ELR (cell line): ENCODE measurements around the gene CYP4F8.
A peak's percentile ranks its signal among the peaks of the same experiment; 100 is the strongest.
"Not testable (repeated sequence)": the region's sequence is repeated elsewhere in the genome, so short reads cannot be mapped to it uniquely, and the experiment has no call there.

Source experiments
- DNase-seq: peaks from one replicate; pipeline ENCODE4 v3.0.0-alpha.2; 2015; ENCODE audit warnings: low read depth

The CYP4F8 gene, protein sequence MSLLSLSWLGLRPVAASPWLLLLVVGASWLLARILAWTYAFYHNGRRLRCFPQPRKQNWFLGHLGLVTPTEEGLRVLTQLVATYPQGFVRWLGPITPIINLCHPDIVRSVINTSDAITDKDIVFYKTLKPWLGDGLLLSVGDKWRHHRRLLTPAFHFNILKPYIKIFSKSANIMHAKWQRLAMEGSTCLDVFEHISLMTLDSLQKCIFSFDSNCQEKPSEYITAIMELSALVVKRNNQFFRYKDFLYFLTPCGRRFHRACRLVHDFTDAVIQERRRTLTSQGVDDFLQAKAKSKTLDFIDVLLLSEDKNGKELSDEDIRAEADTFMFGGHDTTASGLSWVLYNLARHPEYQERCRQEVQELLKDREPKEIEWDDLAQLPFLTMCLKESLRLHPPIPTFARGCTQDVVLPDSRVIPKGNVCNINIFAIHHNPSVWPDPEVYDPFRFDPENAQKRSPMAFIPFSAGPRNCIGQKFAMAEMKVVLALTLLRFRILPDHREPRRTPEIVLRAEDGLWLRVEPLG

DNA sequence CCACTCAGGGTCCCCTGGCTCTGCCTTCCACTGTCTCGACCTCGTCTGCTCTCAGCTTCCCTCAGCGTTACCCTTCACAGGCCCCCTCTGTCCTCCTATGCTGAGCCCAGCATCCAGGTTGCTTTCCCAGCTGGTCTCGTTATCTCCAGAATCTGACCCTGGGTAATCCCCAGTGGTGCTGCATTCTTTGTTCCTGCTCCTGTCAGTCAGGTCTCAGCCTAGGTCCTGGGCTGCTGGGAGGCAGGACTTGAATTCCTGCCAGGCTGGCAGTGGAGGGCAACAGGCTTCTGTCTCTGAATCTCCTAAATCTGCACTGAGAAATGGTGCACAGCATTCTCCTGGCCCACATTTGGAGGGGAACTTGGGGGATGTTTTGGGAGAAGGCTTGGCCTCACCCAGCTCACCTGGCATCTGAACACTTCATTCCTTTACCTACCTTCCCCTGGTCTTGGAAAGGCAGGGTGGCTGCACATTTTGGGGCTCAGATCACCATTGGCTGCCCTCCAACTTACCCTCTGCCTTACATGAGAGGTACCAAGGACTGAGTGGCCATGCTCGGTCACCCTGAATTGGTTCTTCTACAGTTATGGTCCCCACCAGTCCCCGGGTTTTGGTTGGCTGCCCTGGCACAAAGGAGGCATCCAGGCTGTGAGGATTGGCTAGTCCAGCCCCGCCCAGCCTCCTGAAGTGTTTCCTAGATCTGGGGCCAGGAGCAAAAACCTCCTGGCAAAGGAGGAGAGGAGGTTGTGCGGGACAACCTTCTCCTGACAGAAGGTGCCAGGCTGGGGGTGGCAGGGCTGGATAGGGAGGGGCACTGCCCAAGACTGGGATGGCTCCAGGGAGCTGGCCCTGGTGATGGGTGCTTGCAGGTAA lies at the start of gene CYP4F8:
Gene CYP4F8, plus strand, starts transcription at position 712 of the 873 bp plus-strand sequence. CDS start 399 bp downstream, outside the sequence.
- DNase-seq, result no peak

- DNase-seq, result no peak
Measured at GRCh38 chr19:15570420-15570819, 44.6 kb upstream of the CYP4F8 start.

DNA sequence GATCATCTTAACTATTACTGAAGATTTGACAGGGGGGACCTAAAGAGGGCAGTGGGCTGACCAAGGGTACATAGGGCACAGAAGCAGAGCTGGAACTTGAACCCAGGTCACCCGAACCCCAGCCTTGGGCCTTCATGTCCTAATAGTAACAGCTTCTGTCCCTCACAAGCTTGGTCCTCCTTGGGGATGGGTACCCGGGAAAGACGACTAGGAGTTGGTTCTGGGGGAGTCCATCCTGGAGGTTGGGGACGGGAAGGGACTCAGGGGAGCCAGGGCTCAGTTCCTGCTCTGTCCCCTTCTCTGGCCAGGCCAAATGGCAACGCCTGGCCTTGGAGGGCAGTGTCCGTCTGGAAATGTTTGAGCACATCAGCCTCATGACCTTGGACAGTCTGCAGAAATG lies 39.6 kb upstream of the CYP4F8 start:
- no peak for DNase-seq

DNA sequence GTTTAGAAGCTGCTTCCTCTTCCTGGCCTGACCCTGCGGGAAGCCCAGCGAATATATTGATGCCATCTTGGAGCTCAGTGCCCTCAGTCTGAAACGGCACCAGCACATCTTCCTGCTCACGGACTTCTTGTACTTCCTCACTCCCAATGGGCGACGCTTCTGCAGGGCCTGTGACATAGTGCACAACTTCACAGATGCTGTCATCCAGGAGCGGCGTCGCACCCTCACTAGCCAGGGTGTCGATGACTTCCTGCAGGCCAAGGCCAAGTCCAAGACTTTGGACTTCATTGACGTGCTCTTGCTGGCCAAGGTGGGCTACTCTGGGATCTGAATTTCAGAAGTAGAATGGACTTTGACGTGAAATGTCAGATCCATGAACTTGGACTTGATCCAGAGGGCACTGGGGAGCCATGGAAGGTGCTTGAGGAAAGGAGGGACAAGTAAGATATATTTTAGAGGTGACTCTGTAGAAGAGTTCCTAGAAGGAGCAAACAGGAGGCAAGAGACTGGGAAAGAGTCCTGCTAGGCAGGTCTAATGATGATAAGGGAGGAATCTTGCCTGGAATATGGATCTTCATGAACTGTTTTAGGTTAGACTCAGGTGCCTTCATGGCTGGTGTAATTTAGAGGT lies 38.4 kb upstream of the CYP4F8 start:
- no peak for DNase-seq

DNA sequence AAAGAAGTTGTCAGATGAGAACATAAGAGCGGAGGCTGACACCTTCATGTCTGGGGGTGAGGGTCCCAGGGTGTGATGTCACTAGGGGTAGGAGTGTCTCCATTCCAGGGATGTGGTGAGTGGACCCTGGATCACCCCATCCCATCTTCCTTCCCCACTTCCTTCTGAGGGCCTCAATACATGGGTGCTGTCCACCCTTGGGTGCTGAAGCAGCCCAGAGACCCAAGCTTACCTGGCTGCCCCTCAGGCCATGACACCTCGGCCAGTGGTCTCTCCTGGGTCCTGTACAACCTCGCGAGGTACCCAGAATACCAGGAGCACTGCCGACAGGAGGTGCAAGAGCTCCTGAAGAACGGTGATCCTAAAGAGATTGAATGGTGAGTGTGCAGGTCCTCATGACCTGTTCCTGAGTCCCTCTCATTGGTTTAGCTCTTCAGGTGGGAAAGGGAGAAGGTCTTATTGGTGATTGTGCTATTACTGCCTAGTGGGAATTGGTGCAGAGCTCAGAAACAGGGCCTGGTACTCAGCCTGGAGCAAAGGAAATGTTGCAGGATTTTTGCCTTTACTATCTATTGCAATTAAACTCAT lies 37.7 kb upstream of the CYP4F8 start:
- no peak for DNase-seq

GRCh38 chr19:15583346-15583745 lies 31.7 kb upstream of the CYP4F8 start:
- no peak for DNase-seq

- DNase-seq, result no peak
Measured at GRCh38 chr19:15584095-15584494, 30.9 kb upstream of the CYP4F8 start.

DNA sequence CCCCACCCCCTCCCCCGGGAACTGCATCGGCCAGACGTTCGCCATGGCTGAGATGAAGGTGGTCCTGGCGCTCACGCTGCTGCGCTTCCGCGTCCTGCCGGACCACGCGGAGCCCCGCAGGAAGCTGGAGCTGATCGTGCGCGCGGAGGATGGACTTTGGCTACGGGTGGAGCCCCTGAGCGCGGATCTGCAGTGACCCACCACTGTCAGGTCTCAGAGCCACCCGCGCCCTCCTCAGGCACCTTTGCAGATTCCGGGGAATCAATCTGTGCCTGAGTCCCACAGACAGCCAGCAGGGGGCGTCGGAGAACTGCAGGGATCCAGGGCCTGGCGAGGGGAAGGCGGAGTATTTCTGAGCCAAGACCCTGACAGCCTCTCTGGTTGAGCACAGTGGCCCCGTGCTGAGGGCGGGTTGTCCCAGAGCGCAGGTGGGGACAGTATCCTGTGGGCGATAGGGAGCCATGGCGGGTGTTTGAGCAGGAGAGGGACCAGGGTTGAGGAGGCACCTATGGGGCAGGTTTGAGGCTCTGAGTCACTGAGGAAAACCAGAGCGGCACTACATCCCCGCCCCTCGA lies 30.4 kb upstream of the CYP4F8 start:
- DNase-seq, result peak; percentile 68

DNA sequence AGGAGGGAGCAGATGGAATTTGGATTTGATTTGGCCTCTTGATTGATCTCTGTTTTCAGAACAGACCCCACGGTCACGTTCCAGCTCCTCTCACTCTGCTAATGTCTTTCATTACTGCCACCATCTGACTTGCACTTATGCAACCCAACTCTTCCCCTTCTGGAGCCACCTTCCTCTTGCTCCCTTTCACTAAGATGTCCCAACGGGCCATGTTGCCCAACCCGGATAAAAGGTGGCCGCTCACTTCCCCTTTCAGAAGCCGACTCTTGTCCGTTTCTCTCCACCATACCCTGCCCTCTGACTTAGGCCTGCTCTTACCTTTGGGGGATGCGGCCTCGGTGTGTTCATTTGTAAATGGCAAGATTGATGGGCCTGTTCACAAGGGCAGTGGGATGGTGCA lies 27.4 kb upstream of the CYP4F8 start:
- DNase-seq, result no peak

- no peak for DNase-seq
Measured at GRCh38 chr19:15588265-15588664, 26.8 kb upstream of the CYP4F8 start.

DNA sequence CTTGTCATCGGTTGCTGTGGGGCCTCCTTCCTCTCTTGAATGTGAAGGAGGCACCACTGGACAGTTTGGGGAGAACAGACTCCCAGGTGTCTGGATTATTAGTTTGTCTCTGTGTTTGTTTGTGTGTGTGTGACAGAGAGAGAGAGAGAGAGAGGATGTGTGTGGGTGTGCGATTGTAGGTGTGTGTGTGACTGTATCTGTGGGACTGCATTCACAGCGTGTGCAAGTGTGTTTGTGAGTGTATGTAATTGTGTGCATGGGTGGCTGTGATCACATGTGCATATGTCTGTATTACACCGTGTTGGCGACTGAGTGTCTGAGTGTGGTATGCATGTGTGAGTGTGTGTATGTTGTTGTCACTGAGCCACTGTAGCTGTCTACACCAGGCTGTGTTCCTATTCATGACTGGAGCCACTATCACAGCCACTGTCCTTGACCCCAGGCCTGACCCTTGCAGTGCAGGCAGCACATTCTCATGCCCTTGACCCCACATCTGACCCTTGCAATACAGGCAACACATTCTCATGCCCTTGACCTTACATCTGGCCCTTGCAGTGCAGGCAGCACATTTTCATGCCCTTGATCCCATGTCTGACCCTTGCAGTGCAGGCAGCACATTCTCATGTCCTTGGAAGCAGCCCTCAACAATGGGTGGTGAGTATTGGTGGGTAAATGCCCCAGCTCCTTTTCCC lies 25.1 kb upstream of the CYP4F8 start:
- no peak for DNase-seq

DNA sequence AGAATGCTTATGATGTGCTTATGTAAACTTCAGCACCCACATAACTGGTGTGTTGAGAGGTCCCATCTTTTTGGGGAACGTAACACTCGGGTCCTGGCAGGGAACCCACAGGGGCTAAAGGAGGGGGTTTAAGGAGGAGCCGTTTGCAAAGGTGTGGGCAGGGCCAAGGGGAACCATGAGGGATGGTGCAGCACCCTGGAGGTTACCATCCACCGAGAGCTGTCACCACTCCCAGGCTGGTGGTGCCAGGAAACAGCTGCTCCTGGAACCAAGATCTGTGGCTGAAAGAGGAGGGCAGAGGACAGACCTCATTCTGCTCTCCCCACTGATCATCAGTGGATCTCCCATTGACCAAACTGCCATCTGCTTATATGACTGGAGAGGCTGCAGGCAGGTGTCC lies 23.2 kb upstream of the CYP4F8 start:
- no peak for DNase-seq

DNA sequence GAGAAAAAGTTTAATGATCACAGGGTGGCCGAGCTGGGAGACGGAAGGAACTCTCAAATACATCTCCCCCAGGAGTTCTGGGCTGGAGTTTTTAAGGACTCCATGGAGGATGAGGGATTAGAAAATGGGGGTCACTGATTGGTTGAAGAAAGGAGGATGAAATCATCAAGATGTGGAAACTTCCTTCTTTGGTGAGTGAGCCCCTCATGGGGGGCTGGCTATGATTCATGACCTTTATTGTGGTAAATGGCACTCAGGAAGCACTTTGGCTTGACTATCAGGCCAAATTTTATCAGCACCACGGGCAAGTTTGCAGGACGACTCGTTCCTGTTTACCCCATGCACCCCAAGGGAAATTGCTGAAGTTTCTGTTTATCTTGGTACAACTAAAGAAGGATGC lies 22.5 kb upstream of the CYP4F8 start:
- DNase-seq, result not testable (repeated sequence)

- DNase-seq, result not testable (repeated sequence)
Measured at GRCh38 chr19:15593766-15594165, 21.3 kb upstream of the CYP4F8 start.

DNA sequence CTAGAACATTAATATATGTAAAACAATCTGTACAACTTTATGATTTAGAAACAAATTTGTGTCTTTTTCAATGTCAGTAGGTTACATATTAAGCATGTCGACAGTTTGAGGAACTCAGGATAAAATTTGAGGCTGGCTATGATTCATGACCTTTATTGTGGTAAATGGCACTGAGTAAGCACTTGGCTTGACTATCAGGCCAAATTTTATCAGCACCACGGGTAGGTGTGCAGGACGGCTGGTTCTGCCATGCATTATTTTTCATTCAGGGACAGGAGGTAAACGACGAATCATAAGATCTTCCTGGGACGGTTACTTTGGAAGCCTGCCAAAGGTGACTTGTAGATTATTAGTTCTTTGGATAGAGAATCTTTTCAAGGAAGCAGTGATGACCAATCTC lies 19.9 kb upstream of the CYP4F8 start:
- DNase-seq, result no peak

DNA sequence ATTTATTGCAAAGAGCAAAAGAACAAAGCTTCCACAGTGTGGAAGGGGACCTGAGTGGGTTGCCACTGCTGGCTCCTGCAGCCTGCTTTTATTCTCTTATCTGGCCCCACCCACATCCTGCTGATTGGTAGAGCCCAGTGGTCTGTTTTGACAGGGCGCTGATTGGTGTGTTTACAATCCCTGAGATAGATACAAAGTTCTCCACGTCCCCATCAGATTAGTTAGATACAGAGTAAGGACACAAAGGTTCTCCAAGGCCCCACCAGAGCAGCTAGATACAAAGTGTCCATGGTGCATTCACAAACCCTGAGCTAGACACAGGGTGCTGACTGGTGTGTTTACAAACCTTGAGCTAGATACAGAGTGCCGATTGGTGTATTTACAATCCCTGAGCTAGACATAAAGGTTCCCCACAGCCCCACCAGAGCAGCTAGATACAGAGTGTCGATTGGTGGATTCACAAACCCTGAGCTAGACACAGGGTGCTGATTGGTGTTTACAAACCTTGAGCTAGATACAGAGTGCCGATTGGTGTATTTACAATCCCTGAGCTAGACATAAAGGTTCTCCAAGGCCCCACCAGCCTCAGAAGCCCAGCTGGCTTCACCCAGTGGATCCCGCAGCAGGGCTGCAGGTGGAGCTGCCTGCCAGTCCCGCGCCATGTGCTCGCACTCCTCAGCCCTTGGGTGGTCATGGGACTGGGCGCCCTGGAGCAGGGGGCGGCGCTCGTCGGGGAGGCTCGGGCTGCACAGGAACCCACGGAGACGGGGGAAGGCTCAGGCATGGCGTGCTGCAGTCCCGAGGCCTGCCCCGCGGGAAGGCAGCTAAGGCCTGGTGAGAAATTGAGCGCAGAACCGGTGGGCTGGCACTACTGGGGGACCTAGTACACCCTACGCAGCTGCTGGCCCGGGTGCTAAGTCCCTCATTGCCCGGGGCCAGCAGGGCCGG lies 6.8 kb upstream of the CYP4F8 start:
- not testable (repeated sequence) for DNase-seq

DNA sequence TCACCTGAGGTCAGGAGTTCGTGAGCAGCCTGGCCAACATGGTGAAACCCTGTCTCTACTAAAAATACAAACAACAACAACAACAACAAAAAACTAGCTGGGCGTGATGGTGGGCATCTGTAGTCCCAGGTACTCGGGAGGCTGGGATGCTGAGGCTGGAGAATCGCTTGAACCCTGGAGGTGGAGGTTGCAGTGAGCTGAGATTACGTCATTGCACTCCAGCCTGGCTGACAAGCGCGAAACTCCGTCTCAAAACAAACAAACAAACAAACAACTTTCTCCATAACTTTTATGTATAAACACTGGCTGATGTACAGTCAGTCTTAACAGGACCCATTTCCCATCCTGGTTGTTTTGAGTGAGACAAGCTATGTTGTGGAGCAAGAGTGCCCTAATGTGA lies 5.8 kb upstream of the CYP4F8 start:
- no peak for DNase-seq

GRCh38 chr19:15612342-15612741 lies 2.7 kb upstream of the CYP4F8 start:
- no peak for DNase-seq

DNA sequence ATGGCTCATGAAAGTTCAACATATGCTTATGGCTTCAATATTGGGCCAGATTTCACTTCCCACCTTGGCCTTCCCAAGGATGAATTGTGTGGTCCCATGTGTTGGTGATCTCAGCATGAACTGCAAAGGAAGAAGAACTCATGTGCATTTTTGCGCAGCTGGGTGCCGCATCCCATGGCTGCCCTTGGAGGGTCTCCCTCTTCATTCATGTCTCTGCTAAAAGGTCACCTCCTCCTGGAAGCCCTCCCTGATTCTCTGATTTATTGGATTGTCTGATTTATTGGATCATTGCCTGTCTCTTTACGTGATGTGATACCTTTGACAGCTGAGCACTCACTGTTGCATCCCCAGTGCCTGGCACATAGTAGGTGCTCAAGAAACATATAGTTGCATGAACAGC lies 1.7 kb upstream of the CYP4F8 start:
- DNase-seq, result no peak

GRCh38 chr19:15615526-15615925 lies 508 bp downstream of the CYP4F8 start:
- DNase-seq, result no peak
